ENCODE results near the gene VTCN1.

GRCh38 chr1:117229217-117229616, 18.5 kb upstream of the VTCN1 start:
- TF ChIP-seq, protein P1, sequence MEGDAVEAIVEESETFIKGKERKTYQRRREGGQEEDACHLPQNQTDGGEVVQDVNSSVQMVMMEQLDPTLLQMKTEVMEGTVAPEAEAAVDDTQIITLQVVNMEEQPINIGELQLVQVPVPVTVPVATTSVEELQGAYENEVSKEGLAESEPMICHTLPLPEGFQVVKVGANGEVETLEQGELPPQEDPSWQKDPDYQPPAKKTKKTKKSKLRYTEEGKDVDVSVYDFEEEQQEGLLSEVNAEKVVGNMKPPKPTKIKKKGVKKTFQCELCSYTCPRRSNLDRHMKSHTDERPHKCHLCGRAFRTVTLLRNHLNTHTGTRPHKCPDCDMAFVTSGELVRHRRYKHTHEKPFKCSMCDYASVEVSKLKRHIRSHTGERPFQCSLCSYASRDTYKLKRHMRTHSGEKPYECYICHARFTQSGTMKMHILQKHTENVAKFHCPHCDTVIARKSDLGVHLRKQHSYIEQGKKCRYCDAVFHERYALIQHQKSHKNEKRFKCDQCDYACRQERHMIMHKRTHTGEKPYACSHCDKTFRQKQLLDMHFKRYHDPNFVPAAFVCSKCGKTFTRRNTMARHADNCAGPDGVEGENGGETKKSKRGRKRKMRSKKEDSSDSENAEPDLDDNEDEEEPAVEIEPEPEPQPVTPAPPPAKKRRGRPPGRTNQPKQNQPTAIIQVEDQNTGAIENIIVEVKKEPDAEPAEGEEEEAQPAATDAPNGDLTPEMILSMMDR (IDR thresholded peaks at IDR 0.05) = no peak
- no peak for TF ChIP-seq JUN (IDR thresholded peaks at IDR 0.05)
- TF ChIP-seq, protein P2, sequence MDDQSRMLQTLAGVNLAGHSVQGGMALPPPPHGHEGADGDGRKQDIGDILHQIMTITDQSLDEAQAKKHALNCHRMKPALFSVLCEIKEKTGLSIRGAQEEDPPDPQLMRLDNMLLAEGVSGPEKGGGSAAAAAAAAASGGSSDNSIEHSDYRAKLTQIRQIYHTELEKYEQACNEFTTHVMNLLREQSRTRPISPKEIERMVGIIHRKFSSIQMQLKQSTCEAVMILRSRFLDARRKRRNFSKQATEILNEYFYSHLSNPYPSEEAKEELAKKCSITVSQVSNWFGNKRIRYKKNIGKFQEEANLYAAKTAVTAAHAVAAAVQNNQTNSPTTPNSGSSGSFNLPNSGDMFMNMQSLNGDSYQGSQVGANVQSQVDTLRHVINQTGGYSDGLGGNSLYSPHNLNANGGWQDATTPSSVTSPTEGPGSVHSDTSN (IDR thresholded peaks at IDR 0.05) = no peak
- TF ChIP-seq SMC3 (IDR thresholded peaks at IDR 0.05) = no peak
- no peak for TF ChIP-seq POLR2A (IDR thresholded peaks at IDR 0.05; ENCODE audit: low read length)
- no peak for TF ChIP-seq CHD4 (IDR thresholded peaks at IDR 0.05; ENCODE audit: borderline replicate concordance)
- TF ChIP-seq, protein P3, sequence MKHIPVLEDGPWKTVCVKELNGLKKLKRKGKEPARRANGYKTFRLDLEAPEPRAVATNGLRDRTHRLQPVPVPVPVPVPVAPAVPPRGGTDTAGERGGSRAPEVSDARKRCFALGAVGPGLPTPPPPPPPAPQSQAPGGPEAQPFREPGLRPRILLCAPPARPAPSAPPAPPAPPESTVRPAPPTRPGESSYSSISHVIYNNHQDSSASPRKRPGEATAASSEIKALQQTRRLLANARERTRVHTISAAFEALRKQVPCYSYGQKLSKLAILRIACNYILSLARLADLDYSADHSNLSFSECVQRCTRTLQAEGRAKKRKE (CRISPR knock-in tag; IDR thresholded peaks at IDR 0.05; ENCODE audit: low read depth) = no peak
- no peak for TF ChIP-seq RCOR1 (IDR thresholded peaks at IDR 0.05; ENCODE audit: low read depth, low read length)
- TF ChIP-seq, protein P4, sequence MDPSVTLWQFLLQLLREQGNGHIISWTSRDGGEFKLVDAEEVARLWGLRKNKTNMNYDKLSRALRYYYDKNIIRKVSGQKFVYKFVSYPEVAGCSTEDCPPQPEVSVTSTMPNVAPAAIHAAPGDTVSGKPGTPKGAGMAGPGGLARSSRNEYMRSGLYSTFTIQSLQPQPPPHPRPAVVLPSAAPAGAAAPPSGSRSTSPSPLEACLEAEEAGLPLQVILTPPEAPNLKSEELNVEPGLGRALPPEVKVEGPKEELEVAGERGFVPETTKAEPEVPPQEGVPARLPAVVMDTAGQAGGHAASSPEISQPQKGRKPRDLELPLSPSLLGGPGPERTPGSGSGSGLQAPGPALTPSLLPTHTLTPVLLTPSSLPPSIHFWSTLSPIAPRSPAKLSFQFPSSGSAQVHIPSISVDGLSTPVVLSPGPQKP (IDR thresholded peaks at IDR 0.05; ENCODE audit: low read depth, low read length) = no peak
- TF ChIP-seq EP300 (IDR thresholded peaks at IDR 0.05) = no peak
- TF ChIP-seq RAD21 (conservative IDR thresholded peaks at IDR 0.05 in 1 of 2, IDR thresholded peaks at IDR 0.05 in 1 of 2) = no peak

Measured in A549 (cell line).